ENCODE data around the gene TRIP4. TPM values are rescaled to one million over a fixed set of nuclear protein-coding genes. Genes with fewer than 3 reads are reported as not detected.

Gene TRIP4
- total and polyA plus RNA-seq, 9 of the 15 experiments (the other 6 are each of a cell fraction or from before 2014, with no cell fraction given) = 7.6 to 23.3 (median 16.7) TPM

- TF ChIP-seq L3MBTL2 (IDR thresholded peaks at IDR 0.05) = no peak
- no peak for TF ChIP-seq STAT6 (CRISPR knock-in tag; IDR thresholded peaks at IDR 0.05)
- no peak for TF ChIP-seq IFI16 (CRISPR knock-in tag; IDR thresholded peaks at IDR 0.05)
- TF ChIP-seq VEZF1 (CRISPR knock-in tag; IDR thresholded peaks at IDR 0.05) = peak; percentile 73
- peak; percentile 31 for TF ChIP-seq PCBP1 (IDR thresholded peaks at IDR 0.05; ENCODE audit: low read depth, low read length, poor library complexity, severe bottlenecking)
- TF ChIP-seq DNMT1 (IDR thresholded peaks at IDR 0.05) = no peak
- TF ChIP-seq CGGBP1 (CRISPR knock-in tag; IDR thresholded peaks at IDR 0.05) = no peak
- TF ChIP-seq ZNF75A (CRISPR knock-in tag; IDR thresholded peaks at IDR 0.05) = no peak
- no peak for TF ChIP-seq PYGO2 (tag; IDR thresholded peaks at IDR 0.05)
- TF ChIP-seq KDM5B (IDR thresholded peaks at IDR 0.05; ENCODE audit: insufficient replicate concordance, low read depth, low read length) = peak; percentile 41
- TF ChIP-seq, protein P1, sequence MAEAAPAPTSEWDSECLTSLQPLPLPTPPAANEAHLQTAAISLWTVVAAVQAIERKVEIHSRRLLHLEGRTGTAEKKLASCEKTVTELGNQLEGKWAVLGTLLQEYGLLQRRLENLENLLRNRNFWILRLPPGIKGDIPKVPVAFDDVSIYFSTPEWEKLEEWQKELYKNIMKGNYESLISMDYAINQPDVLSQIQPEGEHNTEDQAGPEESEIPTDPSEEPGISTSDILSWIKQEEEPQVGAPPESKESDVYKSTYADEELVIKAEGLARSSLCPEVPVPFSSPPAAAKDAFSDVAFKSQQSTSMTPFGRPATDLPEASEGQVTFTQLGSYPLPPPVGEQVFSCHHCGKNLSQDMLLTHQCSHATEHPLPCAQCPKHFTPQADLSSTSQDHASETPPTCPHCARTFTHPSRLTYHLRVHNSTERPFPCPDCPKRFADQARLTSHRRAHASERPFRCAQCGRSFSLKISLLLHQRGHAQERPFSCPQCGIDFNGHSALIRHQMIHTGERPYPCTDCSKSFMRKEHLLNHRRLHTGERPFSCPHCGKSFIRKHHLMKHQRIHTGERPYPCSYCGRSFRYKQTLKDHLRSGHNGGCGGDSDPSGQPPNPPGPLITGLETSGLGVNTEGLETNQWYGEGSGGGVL (CRISPR knock-in tag; IDR thresholded peaks at IDR 0.05) = no peak
- no peak for TF ChIP-seq HNRNPUL1 (IDR thresholded peaks at IDR 0.05; ENCODE audit: low read length)
- no peak for TF ChIP-seq TBL1XR1 (IDR thresholded peaks at IDR 0.05; ENCODE audit: low read length in 2 of 2)
- TF ChIP-seq JUND (IDR thresholded peaks at IDR 0.05; ENCODE audit: borderline replicate concordance, low read depth, low read length) = no peak
- 0 out of 3 replicates have a peak, but pooled peaks have one; percentile 14 for TF ChIP-seq JUND (tag; IDR thresholded peaks at IDR 0.05; ENCODE audit: borderline replicate concordance, low read depth, low read length)
- TF ChIP-seq SRSF3 (IDR thresholded peaks at IDR 0.05; ENCODE audit: insufficient read depth, low read length) = no peak
- TF ChIP-seq CCNT2 (IDR thresholded peaks at IDR 0.05; ENCODE audit: borderline replicate concordance, extremely low read depth, insufficient read length, low read depth, low read length) = no peak
- TF ChIP-seq KAT8 (IDR thresholded peaks at IDR 0.05; ENCODE audit: low read depth) = no peak
- TF ChIP-seq EP300 (IDR thresholded peaks at IDR 0.05; ENCODE audit: low read length) = no peak
- no peak for TF ChIP-seq PHF21A (IDR thresholded peaks at IDR 0.05; ENCODE audit: borderline replicate concordance, low read depth)
These were observed 73.4 kb downstream of the TRIP4 start (continued) for GRCh38 chr15:64460724-64461720.

Data from K562 (cell line).